PC-3 (cell line): ENCODE measurements around the gene C19orf25. TPM values are rescaled to one million over a fixed set of nuclear protein-coding genes. Genes with fewer than 3 reads are reported as not detected.

Source experiments
- ATAC-seq: fragments of 200-7000 bp; cut with Tn5 transposase; 2 replicates; pipeline ENCODE4 v1.9.1; 2020; ENCODE audit warnings: mild to moderate bottlenecking, moderate library complexity
- BruUV-seq: library from RNA; stranded (reverse); fragments of 400-500 nt; replicated peaks from 2 replicates; lab custom pipeline; 2021; lab: Mats Ljungman, UMichigan
- CTCF ChIA-PET: fragments of 300-600 bp; sonication (Branson Sonifier 250); formaldehyde crosslinking; loops from one replicate; lab custom pipeline; 2022; ENCODE audit warnings: antibody characterized with exemption; lab: Charles Lee
- POLR2A ChIA-PET: fragments of 300-600 bp; sonication (Branson Sonifier 250); formaldehyde crosslinking; loops from one replicate; lab custom pipeline; 2022; ENCODE audit warnings: antibody characterized with exemption; ENCODE audit not compliant: unreplicated experiment; lab: Charles Lee
- DNase-seq: peaks from one replicate; pipeline ENCODE4 v3.0.0-alpha.2; 2015
- H2AFZ ChIP-seq: fragments of 300-600 bp; sonication (generic); 2 replicates; pipeline ENCODE4 v1.6.0; 2016; ENCODE audit warnings: antibody characterized with exemption, low read length
- H3F3A ChIP-seq: fragments of 300-600 bp; sonication (generic); one replicate; pipeline ENCODE4 v1.6.0; 2017; ENCODE audit warnings: antibody characterized with exemption, low read length, control low read depth, mild to moderate bottlenecking; ENCODE audit not compliant: unreplicated experiment
- H3K27ac ChIP-seq: fragments of 300-600 bp; sonication (generic); 2 replicates; pipeline ENCODE4 v1.5.1; 2016; ENCODE audit warnings: mild to moderate bottlenecking, low read length
- H3K27me3 ChIP-seq: fragments of 300-600 bp; sonication (generic); 2 replicates; pipeline ENCODE4 v1.6.1; 2016; ENCODE audit warnings: low read length, mixed read lengths
- H3K36me3 ChIP-seq: fragments of 300-600 bp; sonication (generic); 2 replicates; pipeline ENCODE4 v1.6.1; 2016; ENCODE audit warnings: low read depth, mixed run types, low read length, mixed read lengths
- H3K4me1 ChIP-seq: fragments of 300-600 bp; sonication (generic); 2 replicates; pipeline ENCODE4 v1.5.1; 2016; ENCODE audit warnings: low read length; ENCODE audit not compliant: insufficient read depth
- H3K4me2 ChIP-seq: fragments of 300-600 bp; sonication (generic); 2 replicates; pipeline ENCODE4 v1.6.0; 2016; ENCODE audit warnings: low read length
- H3K4me3 ChIP-seq: fragments of 300-600 bp; sonication (generic); 2 replicates; pipeline ENCODE4 v1.5.1; 2016; ENCODE audit warnings: mild to moderate bottlenecking, low read length, mixed read lengths
- H3K79me2 ChIP-seq: fragments of 300-600 bp; sonication (generic); 2 replicates; pipeline ENCODE4 v1.6.1; 2017; ENCODE audit warnings: low read length, mixed read lengths
- H3K9ac ChIP-seq: fragments of 300-600 bp; sonication (generic); 2 replicates; pipeline ENCODE4 v1.6.0; 2016; ENCODE audit warnings: mild to moderate bottlenecking, low read length
- H3K9me2 ChIP-seq: fragments of 300-600 bp; sonication (generic); replicated peaks from 2 replicates; pipeline ENCODE4 v1.6.1; 2016; ENCODE audit warnings: mixed run types, low read length, mixed read lengths
- H3K9me3 ChIP-seq: fragments of 300-600 bp; sonication (generic); 2 replicates; pipeline ENCODE4 v1.6.1; 2016; ENCODE audit warnings: low read length, mixed read lengths
- H4K20me1 ChIP-seq: fragments of 300-600 bp; sonication (generic); 2 replicates; pipeline ENCODE4 v1.6.1; 2016; ENCODE audit warnings: low read length, mixed read lengths
- CTCF ChIP-seq: fragments of 300-600 bp; sonication (generic); conservative IDR thresholded peaks from 2 replicates; pipeline ENCODE4 v1.5.1; 2017; ENCODE audit warnings: antibody characterized with exemption, low read depth, mild to moderate bottlenecking, low read length
- EZH2 ChIP-seq: fragments of 300-600 bp; sonication (generic); IDR thresholded peaks from one replicate; pipeline ENCODE4 v1.6.1; 2017; ENCODE audit warnings: antibody characterized with exemption, mild to moderate bottlenecking, low read length; ENCODE audit not compliant: unreplicated experiment
- EZH2phosphoT487 ChIP-seq: fragments of 300-600 bp; sonication (generic); IDR thresholded peaks from 2 replicates; pipeline ENCODE4 v1.6.1; 2018; ENCODE audit warnings: mild to moderate bottlenecking, antibody characterized with exemption, low read length, borderline replicate concordance
- intact Hi-C: fragments of 100-400 bp; cut with micrococcal nuclease; formaldehyde crosslinking; loops from 2 replicates; pipeline ENCODE4 v1.9.0; 2023
- total RNA-seq: library from RNA; depleted of rRNA; stranded (reverse); fragments of >200 nt; gene quantifications from 2 replicates; pipeline ENCODE4 v1.2.3, GENCODE V29; 2014

Gene C19orf25
- total RNA-seq, 1 experiment from 2014 or later = 45.0 TPM

GRCh38 chr19:1511318-1512317 is 32.6 kb upstream of the C19orf25 start:
- H3K9me2 ChIP-seq = no peaks in the 10 kb centered on the region
- H3F3A ChIP-seq = no peaks in the 10 kb centered on the region
- ChIA-PET CTCF (no interaction called here), POLR2A (no interaction called here)
- H4K20me1 ChIP-seq = no peaks in the 10 kb centered on the region
- H3K79me2 ChIP-seq = peaks cover 3% of the 10 kb centered on the region; the same call in 1 of the 2 replicates
- no peak for TF ChIP-seq CTCF
- peaks cover 3% of the 10 kb centered on the region; the same call in 1 of the 2 replicates for H3K4me1 ChIP-seq
- no peak overlapping the region for H3K4me3 ChIP-seq
- H3K9ac ChIP-seq = no peak overlapping the region
- ATAC-seq (no peak), DNase-seq (no peak)
- no peak overlapping the region for H3K27ac ChIP-seq
- H3K36me3 ChIP-seq = no peaks in the 10 kb centered on the region
- no peaks in the 10 kb centered on the region for H3K9me3 ChIP-seq
- H3K27me3 ChIP-seq = no peaks in the 10 kb centered on the region
- H3K4me2 ChIP-seq = peak overlapping the region; percentile 85; the same call in 1 of the 2 replicates
- intact Hi-C loops = no loop called here
- no peak overlapping the region for H2AFZ ChIP-seq
- no TSS peak for BruUV-seq

GRCh38 chr19:1510807-1511206 is 31.8 kb upstream of the C19orf25 start:
- ATAC-seq (no peak), DNase-seq (no peak)
- Histone ChIP-seq H3K9me3 (no peaks in the 10 kb centered on the region), H3K9ac (no peak overlapping the region), H3K36me3 (no peaks in the 10 kb centered on the region), H3K9me2 (no peaks in the 10 kb centered on the region), H3K27ac (no peak overlapping the region), H3K79me2 (peaks cover 3% of the 10 kb centered on the region; the same call in 1 of the 2 replicates), H3K4me1 (peaks cover 3% of the 10 kb centered on the region; the same call in 1 of the 2 replicates), H3K4me2 (no peak overlapping the region), H3K4me3 (no peak overlapping the region), H3F3A (no peaks in the 10 kb centered on the region), H3K27me3 (no peaks in the 10 kb centered on the region), H4K20me1 (no peaks in the 10 kb centered on the region), H2AFZ (no peak overlapping the region)
- BruUV-seq = no TSS peak
- ChIA-PET POLR2A (no interaction called here), CTCF (no interaction called here)
- intact Hi-C loops = no loop called here
- TF ChIP-seq EZH2 = no peak
- TF ChIP-seq EZH2phosphoT487 = no peak
- no peak for TF ChIP-seq CTCF

- no peak for ATAC-seq
- Histone ChIP-seq H4K20me1 (no peaks in the 10 kb centered on the region), H3K9ac (no peak overlapping the region), H3K9me2 (no peaks in the 10 kb centered on the region), H3K27me3 (no peaks in the 10 kb centered on the region), H3K27ac (no peak overlapping the region), H3K4me3 (no peak overlapping the region), H3K36me3 (no peaks in the 10 kb centered on the region), H3K4me2 (no peak overlapping the region), H3F3A (no peaks in the 10 kb centered on the region), H3K9me3 (no peaks in the 10 kb centered on the region), H3K79me2 (peaks cover 3% of the 10 kb centered on the region; the same call in 1 of the 2 replicates), H2AFZ (no peak overlapping the region), H3K4me1 (peaks cover 3% of the 10 kb centered on the region; the same call in 1 of the 2 replicates)
- POLR2A ChIA-PET = no interaction called here
- no peak for TF ChIP-seq EZH2
- CTCF ChIA-PET = no interaction called here
- no TSS peak for BruUV-seq
- DNase-seq = no peak
- intact Hi-C loops = no loop called here
These were observed 31.4 kb upstream of the C19orf25 start for GRCh38 chr19:1510442-1510806.
